GM19324 (cell line): ENCODE measurements around the gene SARM1.
A peak's percentile ranks its signal among the peaks of the same experiment; 100 is the strongest.
"Not testable (repeated sequence)": the region's sequence is repeated elsewhere in the genome, so short reads cannot be mapped to it uniquely, and the experiment has no call there.

Experiments used
- ATAC-seq: cut with Tn5 transposase; IDR thresholded peaks from one replicate; pipeline ENCODE4 v1.9.1; 2021; ENCODE audit warnings: mild to moderate bottlenecking, moderate library complexity; ENCODE audit not compliant: unreplicated experiment, low FRiP score

SARM1 gene

GRCh38 chr17:28371245-28372202 is at the start of gene SARM1:
TSS of gene SARM1 (plus strand) at chr17:28371694. CDS start at chr17:28372033, 339 bp downstream.
- ATAC-seq: peak; percentile 81

- no peak for ATAC-seq
Measured at GRCh38 chr17:28324267-28324745, 47.2 kb upstream of the SARM1 start.

- ATAC-seq: no peak
Measured at GRCh38 chr17:28324781-28325180, 46.7 kb upstream of the SARM1 start.

DNA sequence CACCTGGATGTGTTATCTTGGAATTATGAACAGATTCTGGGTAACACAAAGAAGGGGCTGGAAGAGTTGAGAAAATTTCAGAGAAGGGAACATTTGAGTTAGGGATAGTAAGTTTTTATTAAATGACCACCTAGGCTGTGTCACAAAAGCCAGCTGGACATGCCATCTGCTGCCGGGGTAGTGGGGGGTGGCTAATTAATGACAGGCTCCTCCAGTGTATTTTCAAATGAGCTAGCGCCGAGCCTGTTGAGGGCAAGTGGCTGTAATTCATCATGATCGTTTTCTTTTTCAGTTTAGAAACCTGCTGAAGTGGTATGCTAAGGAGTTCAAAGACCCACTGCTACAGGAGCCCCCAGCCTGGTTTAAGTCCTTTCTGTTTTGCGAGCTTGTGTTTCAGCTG is 46.3 kb upstream of the SARM1 start:
- ATAC-seq: no peak

DNA sequence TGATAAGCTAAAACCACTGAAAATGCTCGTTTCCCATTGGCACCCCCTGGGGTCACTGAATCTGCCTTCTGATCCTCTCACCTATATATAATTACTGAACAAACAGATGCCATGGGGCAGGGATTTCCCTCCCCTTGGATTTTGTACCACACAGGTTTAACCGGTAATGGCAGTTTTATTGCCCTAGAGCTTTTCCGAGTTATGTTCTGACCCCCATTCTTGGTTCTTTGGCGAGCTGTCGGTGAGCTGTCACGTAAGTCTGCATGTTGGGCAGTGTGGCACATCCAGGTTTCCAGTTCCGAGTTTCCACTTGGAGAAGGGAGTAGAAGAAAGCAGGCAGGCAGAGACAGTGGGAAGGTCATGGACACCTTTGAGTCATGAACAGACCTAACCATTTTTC is 45.4 kb upstream of the SARM1 start:
- ATAC-seq: no peak

- ATAC-seq: no peak
Measured at GRCh38 chr17:28327031-28327607, 44.4 kb upstream of the SARM1 start.

- ATAC-seq: no peak
Measured at GRCh38 chr17:28327709-28328108, 43.8 kb upstream of the SARM1 start.

GRCh38 chr17:28328325-28328724 is 43.2 kb upstream of the SARM1 start:
- ATAC-seq: no peak

- no peak for ATAC-seq
Measured at GRCh38 chr17:28330671-28331070, 40.8 kb upstream of the SARM1 start.

DNA sequence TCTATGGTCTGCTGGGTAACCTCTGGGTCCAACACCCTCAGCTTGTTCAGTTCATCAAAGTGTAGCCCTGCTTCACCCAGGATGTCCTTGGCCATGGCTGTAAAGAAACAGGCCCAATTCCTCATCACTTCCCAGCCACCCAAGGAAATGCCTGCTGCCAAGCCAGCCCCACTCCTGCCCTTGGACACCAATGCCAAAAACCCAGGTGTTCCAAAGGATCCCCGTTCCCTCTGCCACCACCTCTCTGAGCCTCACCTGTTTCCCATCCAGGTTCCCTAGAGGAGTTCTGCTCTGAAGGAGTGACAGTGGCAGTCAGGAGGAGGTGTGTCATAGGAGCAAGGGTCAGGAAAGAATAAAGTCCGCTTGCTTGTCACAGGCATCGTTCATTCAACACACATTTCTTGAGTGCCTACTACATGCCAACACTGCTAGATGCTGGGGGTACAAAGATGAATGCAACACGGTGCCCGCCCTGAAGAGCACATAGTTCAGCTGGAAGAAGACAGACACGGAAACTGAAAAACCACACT is 39.5 kb upstream of the SARM1 start:
- no peak for ATAC-seq

GRCh38 chr17:28333083-28333746 is 38.3 kb upstream of the SARM1 start:
- no peak for ATAC-seq

DNA sequence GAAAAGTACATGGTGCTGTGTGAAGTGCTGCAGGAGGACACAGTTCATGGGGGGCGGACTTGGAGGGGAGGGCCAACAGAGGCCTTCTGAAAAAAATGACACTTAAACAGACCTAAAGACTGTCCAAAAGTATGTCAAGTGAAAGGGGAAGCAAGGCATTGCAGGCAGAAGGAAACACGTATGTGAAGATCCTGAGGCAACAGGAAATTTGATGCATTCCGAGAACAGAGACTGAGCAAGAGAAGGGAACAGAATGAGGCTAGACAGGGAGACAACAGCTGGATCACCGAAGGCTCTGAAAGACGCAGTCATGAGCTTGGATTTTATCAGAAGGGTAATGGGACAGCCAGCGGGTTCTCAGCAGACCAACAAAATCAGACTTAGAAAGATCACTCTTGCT is 37.3 kb upstream of the SARM1 start:
- ATAC-seq: no peak

DNA sequence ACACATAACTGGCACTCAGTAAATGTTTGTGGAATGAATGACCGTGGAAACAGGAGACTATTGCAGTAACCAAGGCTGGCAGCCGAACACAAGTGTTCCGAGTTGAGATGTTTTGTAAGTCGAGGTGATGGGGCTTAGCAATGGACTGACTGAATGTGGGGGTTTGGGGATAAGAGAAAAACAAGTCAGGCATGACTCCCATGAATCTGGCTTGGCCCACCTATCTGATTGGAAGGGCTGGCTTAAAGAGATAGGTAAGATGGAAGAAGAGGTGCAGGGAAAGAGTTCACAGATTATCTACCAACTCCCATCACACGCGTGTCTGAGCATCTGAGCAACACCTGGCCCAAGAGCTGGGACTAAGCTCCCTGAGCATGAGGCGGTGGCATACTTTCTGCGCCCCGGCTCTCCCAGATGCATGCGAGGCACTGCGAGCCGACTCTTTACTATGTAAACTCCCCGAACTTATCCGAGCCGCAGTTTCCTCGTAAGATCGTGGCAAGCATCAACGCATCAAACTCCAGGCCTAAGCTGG is 36.8 kb upstream of the SARM1 start:
- ATAC-seq: no peak

DNA sequence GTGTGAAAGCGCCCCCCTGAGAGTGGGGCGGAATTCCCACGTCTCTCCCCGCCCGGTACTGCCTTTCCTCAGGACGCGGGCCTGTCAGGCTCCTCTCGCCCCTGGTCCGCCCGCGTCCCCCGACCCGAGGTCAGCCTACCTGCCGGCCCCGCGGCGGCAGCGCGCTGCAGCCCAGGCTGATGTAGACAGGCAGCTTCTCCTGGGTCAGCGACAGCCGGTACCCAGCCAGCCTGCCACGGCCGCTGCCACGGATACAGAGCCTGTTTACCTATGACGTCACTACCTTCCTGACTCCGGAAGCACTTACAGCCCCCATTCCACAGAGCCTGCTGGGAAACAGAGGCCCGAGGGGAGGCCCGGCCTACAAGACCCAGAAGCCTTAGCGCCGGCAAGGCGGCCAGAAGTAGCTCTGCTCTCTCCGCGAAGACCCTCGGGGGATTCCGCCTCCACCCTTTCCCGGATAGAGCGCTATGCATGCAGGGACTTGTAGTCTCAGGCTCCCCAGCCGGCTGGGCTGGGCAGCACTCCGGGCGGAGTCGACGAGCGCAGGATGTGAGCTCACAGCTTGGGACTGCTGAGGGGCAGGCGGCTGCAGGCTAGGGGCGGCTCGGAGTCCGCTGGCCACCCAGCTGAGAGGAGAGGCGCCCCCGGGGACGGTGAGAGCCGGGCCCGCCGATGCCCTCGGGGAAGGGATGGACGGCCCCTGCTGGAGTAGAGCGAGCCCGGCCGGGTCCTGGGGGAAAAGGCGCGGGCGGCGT is 36.1 kb upstream of the SARM1 start, which contains the start of the genes IFT20 and TNFAIP1:
Gene IFT20, minus strand, starts transcription at position 272 of the 758 bp plus-strand sequence. CDS start 3,487 bp downstream, outside the sequence.
Gene TNFAIP1, plus strand, starts transcription at position 561 of the 758 bp plus-strand sequence. CDS start 3,761 bp downstream, outside the sequence.
- peak; percentile 97 for ATAC-seq

- ATAC-seq: peak; percentile 1
Measured at GRCh38 chr17:28335959-28336871, 35.3 kb upstream of the SARM1 start.

DNA sequence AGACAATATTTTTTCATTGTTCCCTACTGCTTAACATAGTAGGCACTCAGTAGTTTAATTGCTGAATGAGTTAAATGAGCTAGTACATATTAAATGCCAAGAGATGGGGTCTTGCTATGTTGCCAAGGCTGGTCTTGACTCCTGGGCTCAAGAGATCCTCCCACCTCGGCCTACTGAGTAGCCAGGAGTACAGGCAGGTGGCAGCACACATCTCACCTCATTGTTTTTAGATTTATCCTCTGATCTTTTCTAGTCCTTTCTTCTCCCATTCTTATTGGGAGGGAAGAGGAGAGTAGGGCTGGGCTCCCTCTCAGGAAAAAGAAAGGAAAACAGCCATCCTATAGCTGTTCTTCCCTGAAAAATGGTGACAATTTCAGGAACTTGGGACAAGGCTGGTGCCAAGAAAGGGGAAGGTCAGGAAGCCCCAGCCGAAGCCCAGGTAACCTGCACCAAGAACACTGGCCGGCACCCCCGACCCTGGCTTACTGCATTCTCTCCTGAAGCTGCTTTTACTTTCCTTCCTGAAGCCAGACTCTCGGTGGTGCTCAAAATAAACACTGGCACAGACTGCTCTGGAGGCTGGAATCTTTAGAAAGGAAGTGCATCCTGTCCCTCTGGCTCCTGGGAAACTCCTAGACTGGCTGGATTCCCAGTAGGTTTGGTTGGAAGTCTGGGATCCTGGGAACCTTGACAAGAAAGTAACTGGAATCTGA is 33.3 kb upstream of the SARM1 start:
- no peak for ATAC-seq

GRCh38 chr17:28338769-28339212 is 32.7 kb upstream of the SARM1 start:
- not testable (repeated sequence) for ATAC-seq

- no peak for ATAC-seq
Measured at GRCh38 chr17:28339431-28339830, 32.1 kb upstream of the SARM1 start.
